OCI-LY1 (cell line): Measurements from ENCODE around the gene SEC62.

Experiments used
- EZH2 ChIP-seq: fragments of 200-600 bp; sonication (generic), shearing (Covaris generic); IDR thresholded peaks from 2 replicates; pipeline ENCODE4 v1.8.0; 2017; ENCODE audit warnings: borderline replicate concordance, mixed run types, mild to moderate bottlenecking, antibody characterized with exemption, low read length, moderate library complexity, mixed read lengths
- TF ChIP-seq, protein P1 (sequence below): fragments of 200-600 bp; sonication (generic), shearing (Covaris generic); IDR thresholded peaks from 2 replicates; pipeline ENCODE4 v1.5.1; 2017; ENCODE audit warnings: mild to moderate bottlenecking, antibody characterized with exemption, low read length, moderate library complexity, mixed read lengths

DNA sequence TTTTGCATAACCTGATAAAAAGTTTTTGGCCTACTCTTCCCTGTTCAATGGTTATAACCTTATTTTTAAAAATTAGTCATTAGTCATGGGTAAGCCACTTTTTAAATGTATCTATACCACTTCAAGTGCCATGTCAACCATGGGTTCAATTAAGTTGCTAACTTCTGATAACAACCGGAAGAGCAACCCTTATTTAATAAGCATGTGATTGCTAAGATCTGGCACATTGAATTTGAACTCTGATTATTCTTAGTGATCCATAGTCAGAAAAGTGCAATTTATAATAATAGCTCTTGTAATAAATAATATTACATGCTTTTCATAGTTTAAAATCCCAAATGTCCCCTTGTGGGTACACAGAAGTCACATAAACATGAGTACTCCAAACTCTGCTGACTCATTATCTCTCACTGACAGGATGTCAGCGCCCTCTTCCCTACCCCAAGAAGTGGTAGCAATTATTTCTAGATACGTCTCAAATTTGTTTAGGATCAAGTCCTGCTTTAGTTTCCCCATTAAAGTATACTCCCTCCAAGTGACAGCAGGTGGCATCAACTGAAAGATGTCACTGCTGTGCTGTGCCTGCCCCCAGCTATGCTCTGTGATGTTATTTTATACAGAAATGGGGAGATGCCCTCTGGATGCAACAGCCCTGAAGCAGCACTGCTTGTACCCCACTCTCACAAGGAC lies 36.6 kb upstream of the SEC62 start:
- TF ChIP-seq EZH2, result no peak
- TF ChIP-seq, protein P1, sequence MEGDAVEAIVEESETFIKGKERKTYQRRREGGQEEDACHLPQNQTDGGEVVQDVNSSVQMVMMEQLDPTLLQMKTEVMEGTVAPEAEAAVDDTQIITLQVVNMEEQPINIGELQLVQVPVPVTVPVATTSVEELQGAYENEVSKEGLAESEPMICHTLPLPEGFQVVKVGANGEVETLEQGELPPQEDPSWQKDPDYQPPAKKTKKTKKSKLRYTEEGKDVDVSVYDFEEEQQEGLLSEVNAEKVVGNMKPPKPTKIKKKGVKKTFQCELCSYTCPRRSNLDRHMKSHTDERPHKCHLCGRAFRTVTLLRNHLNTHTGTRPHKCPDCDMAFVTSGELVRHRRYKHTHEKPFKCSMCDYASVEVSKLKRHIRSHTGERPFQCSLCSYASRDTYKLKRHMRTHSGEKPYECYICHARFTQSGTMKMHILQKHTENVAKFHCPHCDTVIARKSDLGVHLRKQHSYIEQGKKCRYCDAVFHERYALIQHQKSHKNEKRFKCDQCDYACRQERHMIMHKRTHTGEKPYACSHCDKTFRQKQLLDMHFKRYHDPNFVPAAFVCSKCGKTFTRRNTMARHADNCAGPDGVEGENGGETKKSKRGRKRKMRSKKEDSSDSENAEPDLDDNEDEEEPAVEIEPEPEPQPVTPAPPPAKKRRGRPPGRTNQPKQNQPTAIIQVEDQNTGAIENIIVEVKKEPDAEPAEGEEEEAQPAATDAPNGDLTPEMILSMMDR, result peak; percentile 86; the same call in 1 of the 2 replicates
